ENCODE results near the gene CD4.

DNA sequence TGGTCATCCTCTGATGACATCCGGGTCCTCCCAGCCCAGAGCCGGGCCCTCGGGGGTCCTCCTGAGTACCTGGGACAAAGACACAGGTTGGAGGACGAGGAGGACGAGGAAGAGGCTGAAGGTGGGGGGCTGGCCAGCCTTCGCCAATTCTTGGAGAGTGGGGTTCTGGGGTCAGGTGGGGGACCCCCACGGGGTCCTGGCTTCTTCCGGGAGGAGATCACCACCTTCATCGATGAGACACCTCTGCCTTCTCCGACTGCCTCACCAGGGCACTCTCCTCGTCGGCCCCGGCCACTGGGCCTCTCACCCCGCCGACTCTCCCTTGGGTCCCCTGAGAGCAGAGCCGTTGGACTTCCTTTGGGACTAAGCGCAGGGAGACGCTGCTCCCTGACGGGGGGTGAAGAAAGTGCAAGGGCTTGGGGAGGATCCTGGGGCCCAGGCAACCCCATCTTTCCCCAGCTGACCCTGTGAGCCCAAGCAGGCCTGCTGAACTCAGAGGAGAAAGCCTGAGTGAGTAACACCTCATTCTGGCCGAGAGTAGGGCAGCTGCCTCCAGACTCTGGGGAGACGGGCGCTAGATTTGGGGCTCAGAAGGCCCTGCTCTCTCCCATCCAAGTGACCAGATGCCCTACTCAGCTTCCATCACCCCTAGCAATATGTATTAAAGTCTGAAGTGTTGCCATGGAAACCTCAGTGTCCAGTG, 37.6 kb downstream of the CD4 start:
- TF ChIP-seq, protein P1, sequence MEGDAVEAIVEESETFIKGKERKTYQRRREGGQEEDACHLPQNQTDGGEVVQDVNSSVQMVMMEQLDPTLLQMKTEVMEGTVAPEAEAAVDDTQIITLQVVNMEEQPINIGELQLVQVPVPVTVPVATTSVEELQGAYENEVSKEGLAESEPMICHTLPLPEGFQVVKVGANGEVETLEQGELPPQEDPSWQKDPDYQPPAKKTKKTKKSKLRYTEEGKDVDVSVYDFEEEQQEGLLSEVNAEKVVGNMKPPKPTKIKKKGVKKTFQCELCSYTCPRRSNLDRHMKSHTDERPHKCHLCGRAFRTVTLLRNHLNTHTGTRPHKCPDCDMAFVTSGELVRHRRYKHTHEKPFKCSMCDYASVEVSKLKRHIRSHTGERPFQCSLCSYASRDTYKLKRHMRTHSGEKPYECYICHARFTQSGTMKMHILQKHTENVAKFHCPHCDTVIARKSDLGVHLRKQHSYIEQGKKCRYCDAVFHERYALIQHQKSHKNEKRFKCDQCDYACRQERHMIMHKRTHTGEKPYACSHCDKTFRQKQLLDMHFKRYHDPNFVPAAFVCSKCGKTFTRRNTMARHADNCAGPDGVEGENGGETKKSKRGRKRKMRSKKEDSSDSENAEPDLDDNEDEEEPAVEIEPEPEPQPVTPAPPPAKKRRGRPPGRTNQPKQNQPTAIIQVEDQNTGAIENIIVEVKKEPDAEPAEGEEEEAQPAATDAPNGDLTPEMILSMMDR (IDR thresholded peaks at IDR 0.05), result no peak
- TF ChIP-seq POLR2A (IDR thresholded peaks at IDR 0.05; ENCODE audit: low read depth), result no peak
- TF ChIP-seq EP300 (IDR thresholded peaks at IDR 0.05), result no peak

All from esophagus muscularis mucosa (tissue), 4 donors.